ENCODE results near the gene SLCO3A1. TPM values are rescaled to one million over a fixed set of nuclear protein-coding genes. Genes with fewer than 3 reads are reported as not detected.

The SLCO3A1 gene
- total RNA-seq, 2 donors from 2014 or later, result 21.4 to 27.3 TPM

- H3K4me3 ChIP-seq, result no peak overlapping the region
- H3K4me1 ChIP-seq, result peaks cover 0 to 91% of the 10 kb centered on the region in 2 donors
- no peaks in the 10 kb centered on the region for H3K27me3 ChIP-seq
- no peaks in the 10 kb centered on the region for H3K36me3 ChIP-seq
- no peaks in the 10 kb centered on the region for H3K9me3 ChIP-seq
- no peak for DNase-seq (ENCODE audit: low spot score)
- H3K27ac ChIP-seq, result peak overlapping the region; percentile 61 to 83
- TF ChIP-seq CTCF (IDR thresholded peaks at IDR 0.05), result no peak
Observed at GRCh38 chr15:91944331-91944730, 90.8 kb downstream of the SLCO3A1 start.

GRCh38 chr15:91945385-91945784 is 91.9 kb downstream of the SLCO3A1 start:
- H3K9me3 ChIP-seq, result no peaks in the 10 kb centered on the region
- H3K27me3 ChIP-seq, result no peaks in the 10 kb centered on the region
- H3K4me1 ChIP-seq, result peaks cover 0 to 84% of the 10 kb centered on the region in 2 donors
- H3K36me3 ChIP-seq, result no peaks in the 10 kb centered on the region
- TF ChIP-seq CTCF (IDR thresholded peaks at IDR 0.05), result no peak
- no peak overlapping the region for H3K4me3 ChIP-seq
- DNase-seq (ENCODE audit: low spot score), result no peak
- peak overlapping the region in 1 of 2 donors; percentile 42 for H3K27ac ChIP-seq

GRCh38 chr15:91946075-91946474 is 92.6 kb downstream of the SLCO3A1 start:
- Histone ChIP-seq H3K36me3 (no peaks in the 10 kb centered on the region), H3K9me3 (no peaks in the 10 kb centered on the region), H3K27me3 (no peaks in the 10 kb centered on the region), H3K27ac (peak overlapping the region; percentile 19 to 42), H3K4me3 (no peak overlapping the region), H3K4me1 (peaks cover 0 to 78% of the 10 kb centered on the region in 2 donors)
- TF ChIP-seq CTCF (IDR thresholded peaks at IDR 0.05), result no peak
- DNase-seq (ENCODE audit: low spot score), result no peak

GRCh38 chr15:91946581-91947292 is 93.2 kb downstream of the SLCO3A1 start:
- no peak for DNase-seq (ENCODE audit: low spot score)

GRCh38 chr15:91947293-91947679 is 93.8 kb downstream of the SLCO3A1 start:
- TF ChIP-seq CTCF (IDR thresholded peaks at IDR 0.05), result no peak
- Histone ChIP-seq H3K9me3 (no peaks in the 10 kb centered on the region), H3K27ac (peak overlapping the region; percentile 19 to 42), H3K4me3 (no peak overlapping the region), H3K4me1 (peaks cover 0 to 66% of the 10 kb centered on the region in 2 donors), H3K27me3 (no peaks in the 10 kb centered on the region), H3K36me3 (no peaks in the 10 kb centered on the region)
- no peak for DNase-seq (ENCODE audit: low spot score)

More at GRCh38 chr15:91946581-91947292, 93.2 kb downstream of the SLCO3A1 start:
- no peaks in the 10 kb centered on the region for H3K36me3 ChIP-seq
- no peak overlapping the region for H3K4me3 ChIP-seq
- H3K9me3 ChIP-seq, result no peaks in the 10 kb centered on the region
- TF ChIP-seq CTCF (IDR thresholded peaks at IDR 0.05), result peak in 1 of 2 donors; percentile 50
- no peaks in the 10 kb centered on the region for H3K27me3 ChIP-seq
- peak overlapping the region; percentile 19 to 42 for H3K27ac ChIP-seq
- H3K4me1 ChIP-seq, result peaks cover 0 to 71% of the 10 kb centered on the region in 2 donors
